ENCODE data around the gene CHST7.

CHST7 gene

DNA sequence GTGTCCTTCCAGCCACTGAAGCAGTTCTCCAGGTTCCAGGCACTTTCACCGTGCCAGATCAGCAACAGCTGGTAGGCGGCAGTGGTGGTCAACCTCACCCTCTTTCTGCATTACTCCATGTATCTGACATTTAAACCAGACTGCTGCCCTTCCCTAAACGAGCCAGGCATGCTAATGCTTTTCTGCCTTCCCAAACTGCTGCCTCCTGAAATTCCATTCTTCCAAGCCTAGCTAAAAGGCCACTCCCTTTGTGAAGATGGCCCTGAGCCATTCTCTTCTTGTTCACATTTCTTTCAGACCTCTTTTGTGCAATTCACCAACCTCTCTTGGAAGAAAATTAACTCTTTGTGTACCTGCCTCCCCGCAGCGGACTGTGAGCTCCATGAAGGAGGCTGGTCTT is 73.7 kb downstream of the CHST7 start:
- no peak for DNase-seq

Data from amygdala (tissue), 56 donors.